HEK293 (cell line): Measurements from ENCODE around the gene TLE6.
A peak's percentile ranks its signal among the peaks of the same experiment; 100 is the strongest.
"Not testable (repeated sequence)": the region's sequence is repeated elsewhere in the genome, so short reads cannot be mapped to it uniquely, and the experiment has no call there.

Source experiments
- CTCF ChIA-PET: fragments of 350-600 bp; formaldehyde crosslinking; extraction: SDS; loops from one replicate; lab custom pipeline; 2021; ENCODE audit warnings: antibody characterized with exemption; lab: Yijun Ruan, JAX
- POLR2A ChIA-PET: fragments of 300-600 bp; formaldehyde crosslinking; extraction: SDS; loops from one replicate; lab custom pipeline; 2020; ENCODE audit warnings: antibody characterized with exemption, inconsistent platforms; lab: Yijun Ruan, JAX
- H3K27ac ChIP-seq: fragments of 200-500 bp; sonication (Bioruptor generic); 2 replicates; pipeline ENCODE4 v1.5.1; 2014; ENCODE audit warnings: low read depth, low read length, control low read depth, inconsistent platforms; ENCODE audit errors: extremely low read depth
- H3K36me3 ChIP-seq, 2 experiments: fragments of 200-500 bp in 1 of 2; sonication (Bioruptor generic) in 1 of 2; 1 replicate in 1 of 2; 2 replicates in 1 of 2; pipeline ENCODE4 v1.5.1; 2014 to 2017; ENCODE audit warnings: inconsistent platforms in 2 of 2, low read length in 2 of 2; ENCODE audit not compliant: control insufficient read depth in 2 of 2, insufficient read depth in 1 of 2
- H3K4me1 ChIP-seq: fragments of 200-500 bp; sonication (Bioruptor generic); 2 replicates; pipeline ENCODE4 v1.5.1; 2014; ENCODE audit warnings: mild to moderate bottlenecking, low read length, inconsistent platforms; ENCODE audit not compliant: control insufficient read depth, insufficient read depth
- H3K4me3 ChIP-seq: 2 replicates; pipeline ENCODE4 v1.5.1; 2011; ENCODE audit warnings: low read depth, mild to moderate bottlenecking, control low read depth, low read length, moderate library complexity
- H3K9me3 ChIP-seq: fragments of 200-500 bp; sonication (Bioruptor generic); 2 replicates; pipeline ENCODE4 v1.5.1; 2014; ENCODE audit warnings: low read depth, low read length, inconsistent platforms; ENCODE audit not compliant: control insufficient read depth, insufficient read depth
- GLIS2 ChIP-seq: fragments of 450-650 bp; formaldehyde crosslinking; IDR thresholded peaks from 2 replicates; pipeline ENCODE4 v1.5.1; 2016; ENCODE audit warnings: missing biosample characterization, missing genetic modification characterization
- HOXD13 ChIP-seq: sonication (generic); formaldehyde crosslinking; IDR thresholded peaks from 2 replicates; pipeline ENCODE4 v1.8.0; 2022; ENCODE audit warnings: missing genetic modification reagents, borderline replicate concordance
- IKZF3 ChIP-seq: fragments of 450-650 bp; IDR thresholded peaks from 2 replicates; pipeline ENCODE4 v1.5.0; 2018; ENCODE audit warnings: missing biosample characterization, mild to moderate bottlenecking, missing genetic modification characterization, moderate library complexity
- KLF1 ChIP-seq: fragments of 450-650 bp; formaldehyde crosslinking; IDR thresholded peaks from 2 replicates; pipeline ENCODE4 v1.5.1; 2016; ENCODE audit warnings: missing biosample characterization, missing genetic modification characterization
- KLF10 ChIP-seq: fragments of 450-650 bp; IDR thresholded peaks from 2 replicates; pipeline ENCODE4 v1.5.1; 2018; ENCODE audit warnings: missing biosample characterization, mild to moderate bottlenecking, missing genetic modification characterization
- KLF16 ChIP-seq: fragments of 450-650 bp; formaldehyde crosslinking; IDR thresholded peaks from 2 replicates; pipeline ENCODE4 v1.5.1; 2017; ENCODE audit warnings: missing biosample characterization, missing genetic modification characterization
- KLF7 ChIP-seq: fragments of 450-650 bp; formaldehyde crosslinking; IDR thresholded peaks from 2 replicates; pipeline ENCODE4 v1.5.1; 2016; ENCODE audit warnings: missing biosample characterization, missing genetic modification characterization, borderline replicate concordance
- KLF8 ChIP-seq: fragments of 450-650 bp; formaldehyde crosslinking; IDR thresholded peaks from 2 replicates; pipeline ENCODE4 v1.5.1; 2016; ENCODE audit warnings: missing biosample characterization, missing genetic modification characterization
- SCRT1 ChIP-seq: fragments of 450-650 bp; formaldehyde crosslinking; IDR thresholded peaks from 2 replicates; pipeline ENCODE4 v1.5.1; 2016; ENCODE audit warnings: missing biosample characterization, missing genetic modification characterization, borderline replicate concordance
- SP7 ChIP-seq: fragments of 450-650 bp; formaldehyde crosslinking; IDR thresholded peaks from 2 replicates; pipeline ENCODE4 v1.5.1; 2016; ENCODE audit warnings: missing biosample characterization, missing genetic modification characterization
- ZBTB1 ChIP-seq: fragments of 450-650 bp; formaldehyde crosslinking; IDR thresholded peaks from 2 replicates; pipeline ENCODE4 v1.5.1; 2016; ENCODE audit warnings: missing biosample characterization, missing genetic modification characterization
- ZFHX2 ChIP-seq: fragments of 450-650 bp; formaldehyde crosslinking; conservative IDR thresholded peaks from 2 replicates; pipeline ENCODE4 v1.5.1; 2016; ENCODE audit warnings: missing biosample characterization, missing genetic modification characterization
- ZFP3 ChIP-seq: fragments of 450-650 bp; formaldehyde crosslinking; IDR thresholded peaks from 2 replicates; pipeline ENCODE4 v1.5.1; 2016; ENCODE audit warnings: low read depth, missing biosample characterization, missing genetic modification characterization
- ZFP41 ChIP-seq: fragments of 450-650 bp; formaldehyde crosslinking; IDR thresholded peaks from 2 replicates; pipeline ENCODE4 v1.5.1; 2016; ENCODE audit warnings: missing biosample characterization, missing genetic modification characterization, borderline replicate concordance
- ZNF121 ChIP-seq: fragments of 450-650 bp; formaldehyde crosslinking; IDR thresholded peaks from 2 replicates; pipeline ENCODE4 v1.5.1; 2016; ENCODE audit warnings: missing biosample characterization, missing genetic modification characterization
- ZNF266 ChIP-seq: fragments of 450-650 bp; formaldehyde crosslinking; IDR thresholded peaks from 2 replicates; pipeline ENCODE4 v1.5.1; 2016; ENCODE audit warnings: missing biosample characterization, missing genetic modification characterization, low read depth
- ZNF366 ChIP-seq: fragments of 450-650 bp; formaldehyde crosslinking; conservative IDR thresholded peaks from 2 replicates; pipeline ENCODE4 v1.5.1; 2016; ENCODE audit warnings: missing biosample characterization, missing genetic modification characterization
- ZNF555 ChIP-seq: fragments of 450-650 bp; formaldehyde crosslinking; conservative IDR thresholded peaks from 2 replicates; pipeline ENCODE4 v1.5.1; 2017; ENCODE audit warnings: missing biosample characterization, mild to moderate bottlenecking, missing genetic modification characterization, inconsistent platforms
- ZNF600 ChIP-seq: fragments of 450-650 bp; formaldehyde crosslinking; IDR thresholded peaks from 2 replicates; pipeline ENCODE4 v1.5.1; 2016; ENCODE audit warnings: missing biosample characterization, missing genetic modification characterization
- ZNF843 ChIP-seq: fragments of 450-650 bp; formaldehyde crosslinking; IDR thresholded peaks from 2 replicates; pipeline ENCODE4 v1.5.1; 2016; ENCODE audit warnings: missing biosample characterization, missing genetic modification characterization
- ZSCAN23 ChIP-seq: fragments of 450-650 bp; formaldehyde crosslinking; IDR thresholded peaks from 2 replicates; pipeline ENCODE4 v1.5.1; 2016; ENCODE audit warnings: missing biosample characterization, missing genetic modification characterization
- TF ChIP-seq, protein P1 (sequence below): fragments of 450-650 bp; formaldehyde crosslinking; IDR thresholded peaks from 2 replicates; pipeline ENCODE4 v1.5.1; 2016; ENCODE audit warnings: missing biosample characterization, missing genetic modification characterization
- TF ChIP-seq, protein P2 (sequence below): fragments of 450-650 bp; formaldehyde crosslinking; IDR thresholded peaks from 2 replicates; pipeline ENCODE4 v1.5.1; 2016; ENCODE audit warnings: missing biosample characterization, missing genetic modification characterization
- TF ChIP-seq, protein P3 (sequence below): fragments of 450-650 bp; formaldehyde crosslinking; IDR thresholded peaks from 2 replicates; pipeline ENCODE4 v1.5.1; 2017; ENCODE audit warnings: missing biosample characterization, missing genetic modification characterization
- TF ChIP-seq, protein P4 (sequence below): fragments of 450-650 bp; formaldehyde crosslinking; IDR thresholded peaks from 2 replicates; pipeline ENCODE4 v1.5.1; 2016; ENCODE audit warnings: missing biosample characterization, missing genetic modification characterization
- TF ChIP-seq, protein P5 (sequence below): fragments of 450-650 bp; formaldehyde crosslinking; IDR thresholded peaks from 2 replicates; pipeline ENCODE4 v1.5.1; 2016; ENCODE audit warnings: missing biosample characterization, missing genetic modification characterization
- TF ChIP-seq, protein P6 (sequence below): fragments of 450-650 bp; formaldehyde crosslinking; IDR thresholded peaks from 2 replicates; pipeline ENCODE4 v1.5.1; 2016; ENCODE audit warnings: missing biosample characterization, missing genetic modification characterization

TLE6 gene

DNA sequence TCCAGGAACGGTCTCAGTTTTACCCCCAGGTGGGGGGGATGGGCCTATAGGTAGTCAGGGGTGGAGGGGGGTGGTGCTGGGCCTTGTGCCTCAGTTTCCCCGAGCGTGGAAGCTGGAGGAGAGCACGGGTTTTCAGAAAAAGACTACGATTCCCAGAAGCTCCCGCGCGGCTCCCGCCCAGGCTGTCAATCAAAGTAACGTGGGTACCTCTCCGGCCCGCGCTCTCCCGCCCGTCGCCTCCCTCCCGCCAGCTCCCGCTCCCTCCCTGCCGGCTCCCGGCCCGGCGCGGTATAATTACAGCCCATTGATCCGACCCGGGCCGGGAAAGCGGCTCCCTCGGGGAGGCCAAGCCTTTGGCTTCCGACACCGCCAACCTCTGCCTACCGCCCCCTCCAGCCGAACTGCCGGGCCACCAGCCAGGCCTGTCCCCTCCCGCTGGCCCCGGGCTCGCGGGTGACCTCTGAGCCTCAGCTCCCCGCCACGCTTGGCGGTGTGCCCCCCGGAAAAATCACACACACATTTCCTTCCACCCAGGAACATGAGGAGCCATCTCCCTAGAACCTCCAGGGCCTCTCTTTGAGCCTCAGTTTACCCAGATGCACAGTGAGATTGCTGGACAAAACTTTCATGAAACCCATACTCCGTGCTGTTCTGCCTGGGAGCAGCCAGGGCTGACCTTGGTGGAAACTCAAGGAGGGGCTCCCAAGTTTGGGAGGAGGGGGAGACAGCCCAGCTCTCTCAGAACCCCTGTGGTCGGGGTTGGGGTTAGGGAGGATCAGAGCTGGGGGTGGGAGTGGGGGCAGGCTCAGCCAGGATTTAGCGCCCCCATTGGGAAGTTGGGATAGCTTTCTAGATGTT is 59.0 kb downstream of the TLE6 start (continued):
- TF ChIP-seq SCRT1 (tag by site-specific recombination) (no peak), ZNF600 (tag by site-specific recombination) (peak; percentile 98), KLF8 (tag by site-specific recombination) (peak; percentile 81), ZNF555 (no peak), ZFP41 (tag by site-specific recombination) (no peak), ZFHX2 (tag by site-specific recombination) (peak; percentile 66), KLF10 (tag by site-specific recombination) (no peak; the same call in 1 of the 2 replicates), ZNF266 (tag by site-specific recombination) (no peak), SP7 (tag by site-specific recombination) (peak; percentile 90), ZNF366 (tag by site-specific recombination) (peak; percentile 56), ZSCAN23 (tag by site-specific recombination) (no peak), GLIS2 (tag by site-specific recombination) (peak; percentile 95), HOXD13 (CRISPR knock-in tag) (no peak), IKZF3 (tag by site-specific recombination) (peak; percentile 99), KLF16 (0 out of 2 replicates have a peak, but pooled peaks have one; percentile 23), ZNF843 (tag by site-specific recombination) (0 out of 2 replicates have a peak, but pooled peaks have one; percentile 12)
- TF ChIP-seq, protein P1, sequence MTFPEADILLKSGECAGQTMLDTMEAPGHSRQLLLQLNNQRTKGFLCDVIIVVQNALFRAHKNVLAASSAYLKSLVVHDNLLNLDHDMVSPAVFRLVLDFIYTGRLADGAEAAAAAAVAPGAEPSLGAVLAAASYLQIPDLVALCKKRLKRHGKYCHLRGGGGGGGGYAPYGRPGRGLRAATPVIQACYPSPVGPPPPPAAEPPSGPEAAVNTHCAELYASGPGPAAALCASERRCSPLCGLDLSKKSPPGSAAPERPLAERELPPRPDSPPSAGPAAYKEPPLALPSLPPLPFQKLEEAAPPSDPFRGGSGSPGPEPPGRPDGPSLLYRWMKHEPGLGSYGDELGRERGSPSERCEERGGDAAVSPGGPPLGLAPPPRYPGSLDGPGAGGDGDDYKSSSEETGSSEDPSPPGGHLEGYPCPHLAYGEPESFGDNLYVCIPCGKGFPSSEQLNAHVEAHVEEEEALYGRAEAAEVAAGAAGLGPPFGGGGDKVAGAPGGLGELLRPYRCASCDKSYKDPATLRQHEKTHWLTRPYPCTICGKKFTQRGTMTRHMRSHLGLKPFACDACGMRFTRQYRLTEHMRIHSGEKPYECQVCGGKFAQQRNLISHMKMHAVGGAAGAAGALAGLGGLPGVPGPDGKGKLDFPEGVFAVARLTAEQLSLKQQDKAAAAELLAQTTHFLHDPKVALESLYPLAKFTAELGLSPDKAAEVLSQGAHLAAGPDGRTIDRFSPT (tag by site-specific recombination) = peak; percentile 86
- TF ChIP-seq, protein P2, sequence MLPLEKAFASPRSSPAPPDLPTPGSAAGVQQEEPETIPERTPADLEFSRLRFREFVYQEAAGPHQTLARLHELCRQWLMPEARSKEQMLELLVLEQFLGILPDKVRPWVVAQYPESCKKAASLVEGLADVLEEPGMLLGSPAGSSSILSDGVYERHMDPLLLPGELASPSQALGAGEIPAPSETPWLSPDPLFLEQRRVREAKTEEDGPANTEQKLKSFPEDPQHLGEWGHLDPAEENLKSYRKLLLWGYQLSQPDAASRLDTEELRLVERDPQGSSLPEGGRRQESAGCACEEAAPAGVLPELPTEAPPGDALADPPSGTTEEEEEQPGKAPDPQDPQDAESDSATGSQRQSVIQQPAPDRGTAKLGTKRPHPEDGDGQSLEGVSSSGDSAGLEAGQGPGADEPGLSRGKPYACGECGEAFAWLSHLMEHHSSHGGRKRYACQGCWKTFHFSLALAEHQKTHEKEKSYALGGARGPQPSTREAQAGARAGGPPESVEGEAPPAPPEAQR = no peak
- TF ChIP-seq, protein P3, sequence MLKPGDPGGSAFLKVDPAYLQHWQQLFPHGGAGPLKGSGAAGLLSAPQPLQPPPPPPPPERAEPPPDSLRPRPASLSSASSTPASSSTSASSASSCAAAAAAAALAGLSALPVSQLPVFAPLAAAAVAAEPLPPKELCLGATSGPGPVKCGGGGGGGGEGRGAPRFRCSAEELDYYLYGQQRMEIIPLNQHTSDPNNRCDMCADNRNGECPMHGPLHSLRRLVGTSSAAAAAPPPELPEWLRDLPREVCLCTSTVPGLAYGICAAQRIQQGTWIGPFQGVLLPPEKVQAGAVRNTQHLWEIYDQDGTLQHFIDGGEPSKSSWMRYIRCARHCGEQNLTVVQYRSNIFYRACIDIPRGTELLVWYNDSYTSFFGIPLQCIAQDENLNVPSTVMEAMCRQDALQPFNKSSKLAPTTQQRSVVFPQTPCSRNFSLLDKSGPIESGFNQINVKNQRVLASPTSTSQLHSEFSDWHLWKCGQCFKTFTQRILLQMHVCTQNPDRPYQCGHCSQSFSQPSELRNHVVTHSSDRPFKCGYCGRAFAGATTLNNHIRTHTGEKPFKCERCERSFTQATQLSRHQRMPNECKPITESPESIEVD = no peak

DNA sequence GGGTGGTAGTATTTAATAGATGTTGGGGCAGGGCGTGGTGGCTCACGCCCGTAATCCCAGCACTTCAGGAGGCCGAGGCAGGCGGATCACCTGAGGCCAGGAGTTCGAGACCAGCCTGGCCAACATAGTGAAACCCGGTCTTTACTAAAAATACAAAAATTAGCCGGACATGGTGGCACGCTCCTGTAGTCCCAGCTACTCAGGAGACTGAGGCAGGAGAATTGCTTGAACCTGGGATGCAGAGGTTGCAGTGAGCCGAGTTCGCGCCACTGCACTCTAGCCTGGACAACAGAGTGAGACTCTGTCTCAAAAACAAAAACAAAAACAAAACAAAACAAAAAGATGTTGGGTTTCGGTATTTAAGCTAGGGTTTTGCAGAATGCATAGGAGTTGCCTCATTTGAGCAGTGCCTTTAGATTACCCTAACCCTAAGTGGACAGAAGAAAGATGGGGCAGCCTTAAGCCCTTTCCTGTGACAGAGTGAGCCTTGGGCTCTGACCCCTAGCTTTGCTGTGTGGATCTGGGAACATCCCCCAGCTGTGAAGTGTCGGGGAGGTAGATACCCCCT is 59.7 kb downstream of the TLE6 start:
- ChIA-PET POLR2A (interaction anchor here (0.6 to 3.8 kb wide), 10 partner anchors 10 to 608 kb away, joined by 4 to 37 read pairs (median 8); partner anchors contain the start of gene TLE5), CTCF (interaction anchor here (0.6 to 2.7 kb wide), 10 partner anchors 8 to 392 kb away, joined by 3 to 23 read pairs (median 6); no protein-coding TSS in a partner anchor)
- not testable (repeated sequence) for H3K27ac ChIP-seq, H3K4me3 ChIP-seq, H3K9me3 ChIP-seq, H3K4me1 ChIP-seq, H3K36me3 ChIP-seq
- TF ChIP-seq, protein P4, sequence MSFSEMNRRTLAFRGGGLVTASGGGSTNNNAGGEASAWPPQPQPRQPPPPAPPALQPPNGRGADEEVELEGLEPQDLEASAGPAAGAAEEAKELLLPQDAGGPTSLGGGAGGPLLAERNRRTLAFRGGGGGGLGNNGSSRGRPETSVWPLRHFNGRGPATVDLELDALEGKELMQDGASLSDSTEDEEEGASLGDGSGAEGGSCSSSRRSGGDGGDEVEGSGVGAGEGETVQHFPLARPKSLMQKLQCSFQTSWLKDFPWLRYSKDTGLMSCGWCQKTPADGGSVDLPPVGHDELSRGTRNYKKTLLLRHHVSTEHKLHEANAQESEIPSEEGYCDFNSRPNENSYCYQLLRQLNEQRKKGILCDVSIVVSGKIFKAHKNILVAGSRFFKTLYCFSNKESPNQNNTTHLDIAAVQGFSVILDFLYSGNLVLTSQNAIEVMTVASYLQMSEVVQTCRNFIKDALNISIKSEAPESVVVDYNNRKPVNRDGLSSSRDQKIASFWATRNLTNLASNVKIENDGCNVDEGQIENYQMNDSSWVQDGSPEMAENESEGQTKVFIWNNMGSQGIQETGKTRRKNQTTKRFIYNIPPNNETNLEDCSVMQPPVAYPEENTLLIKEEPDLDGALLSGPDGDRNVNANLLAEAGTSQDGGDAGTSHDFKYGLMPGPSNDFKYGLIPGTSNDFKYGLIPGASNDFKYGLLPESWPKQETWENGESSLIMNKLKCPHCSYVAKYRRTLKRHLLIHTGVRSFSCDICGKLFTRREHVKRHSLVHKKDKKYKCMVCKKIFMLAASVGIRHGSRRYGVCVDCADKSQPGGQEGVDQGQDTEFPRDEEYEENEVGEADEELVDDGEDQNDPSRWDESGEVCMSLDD (tag by site-specific recombination) = 0 out of 2 replicates have a peak, but pooled peaks have one; percentile 3
- TF ChIP-seq, protein P5, sequence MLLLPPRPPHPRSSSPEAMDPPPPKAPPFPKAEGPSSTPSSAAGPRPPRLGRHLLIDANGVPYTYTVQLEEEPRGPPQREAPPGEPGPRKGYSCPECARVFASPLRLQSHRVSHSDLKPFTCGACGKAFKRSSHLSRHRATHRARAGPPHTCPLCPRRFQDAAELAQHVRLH (tag by site-specific recombination) = peak; percentile 74
- 0 out of 2 replicates have a peak, but pooled peaks have one; percentile 21 for TF ChIP-seq ZBTB1 (tag by site-specific recombination)
- TF ChIP-seq, protein P6, sequence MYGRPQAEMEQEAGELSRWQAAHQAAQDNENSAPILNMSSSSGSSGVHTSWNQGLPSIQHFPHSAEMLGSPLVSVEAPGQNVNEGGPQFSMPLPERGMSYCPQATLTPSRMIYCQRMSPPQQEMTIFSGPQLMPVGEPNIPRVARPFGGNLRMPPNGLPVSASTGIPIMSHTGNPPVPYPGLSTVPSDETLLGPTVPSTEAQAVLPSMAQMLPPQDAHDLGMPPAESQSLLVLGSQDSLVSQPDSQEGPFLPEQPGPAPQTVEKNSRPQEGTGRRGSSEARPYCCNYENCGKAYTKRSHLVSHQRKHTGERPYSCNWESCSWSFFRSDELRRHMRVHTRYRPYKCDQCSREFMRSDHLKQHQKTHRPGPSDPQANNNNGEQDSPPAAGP (tag by site-specific recombination) = 0 out of 2 replicates have a peak, but pooled peaks have one; percentile 13
- peak; percentile 94; the same call in 1 of the 2 replicates for TF ChIP-seq KLF7 (tag by site-specific recombination)
- TF ChIP-seq ZFP3 (tag by site-specific recombination) = peak; percentile 99
- TF ChIP-seq KLF1 (tag by site-specific recombination) = peak; percentile 97
- TF ChIP-seq ZNF121 (tag by site-specific recombination) = peak; percentile 93
